ENCODE measurements around the gene ABHD5.

ABHD5 gene

GRCh38 chr3:43686333-43686699 is 4.4 kb upstream of the ABHD5 start:
- no peak for DNase-seq

DNA sequence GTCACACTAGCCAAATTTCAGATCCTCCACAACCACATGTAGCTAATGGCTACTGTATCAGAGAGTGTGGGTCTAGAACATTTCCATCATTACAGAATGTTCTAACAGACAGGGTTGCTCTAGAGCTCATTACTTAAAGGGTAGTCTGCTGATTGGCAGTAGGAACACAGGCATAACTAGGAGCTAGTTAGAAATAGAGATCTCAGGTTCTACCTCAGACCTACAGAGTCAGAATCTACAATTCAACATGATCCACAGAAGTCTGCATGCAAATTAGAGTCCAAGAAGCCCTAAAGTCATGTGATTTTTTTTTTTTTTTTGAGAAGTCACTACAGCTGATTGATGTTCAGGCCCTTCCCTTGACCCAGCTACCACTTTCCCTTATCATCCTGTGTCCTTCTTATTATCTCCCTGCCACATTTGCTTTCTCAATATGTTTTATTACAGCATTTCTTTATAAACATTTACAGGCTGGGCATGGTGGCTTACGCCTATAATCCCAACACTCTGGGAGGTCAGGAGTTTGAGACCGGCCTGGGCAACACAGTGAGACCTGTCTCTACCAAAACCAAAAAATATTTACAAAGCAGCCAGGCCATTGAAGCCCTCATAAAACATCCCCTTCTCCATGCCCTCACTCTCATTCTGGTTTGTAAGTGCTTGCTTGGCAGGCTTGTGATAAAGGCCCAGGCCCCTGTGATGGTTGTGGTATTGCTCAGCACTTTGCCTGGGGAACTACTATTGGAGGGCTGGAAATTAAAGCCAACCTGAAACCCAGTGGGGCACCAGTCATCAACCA is 3.8 kb upstream of the ABHD5 start:
- no peak for DNase-seq

- DNase-seq, result no peak
These were observed 3.3 kb upstream of the ABHD5 start for GRCh38 chr3:43687499-43687811.

- no peak for DNase-seq
These were observed 2.5 kb upstream of the ABHD5 start for GRCh38 chr3:43688245-43688650.

DNA sequence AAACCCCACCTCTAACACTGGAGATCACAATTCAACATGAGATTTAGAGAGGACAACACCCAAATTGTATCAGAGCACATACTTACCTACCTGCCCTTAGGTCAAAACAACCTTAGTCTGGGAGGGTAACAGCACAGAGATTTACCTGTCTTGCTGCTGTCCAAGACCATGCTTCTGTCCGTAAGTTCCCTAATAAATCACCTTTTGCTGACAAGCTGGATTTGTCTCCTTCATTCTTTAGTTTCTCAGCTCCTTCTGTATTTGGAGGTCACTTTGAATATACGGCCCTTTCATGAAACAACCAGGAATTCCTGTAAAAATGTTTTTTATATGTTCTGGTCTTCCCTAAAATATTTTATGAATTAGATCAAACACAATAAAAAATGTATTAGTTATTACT is 1.6 kb upstream of the ABHD5 start:
- DNase-seq, result no peak

DNA sequence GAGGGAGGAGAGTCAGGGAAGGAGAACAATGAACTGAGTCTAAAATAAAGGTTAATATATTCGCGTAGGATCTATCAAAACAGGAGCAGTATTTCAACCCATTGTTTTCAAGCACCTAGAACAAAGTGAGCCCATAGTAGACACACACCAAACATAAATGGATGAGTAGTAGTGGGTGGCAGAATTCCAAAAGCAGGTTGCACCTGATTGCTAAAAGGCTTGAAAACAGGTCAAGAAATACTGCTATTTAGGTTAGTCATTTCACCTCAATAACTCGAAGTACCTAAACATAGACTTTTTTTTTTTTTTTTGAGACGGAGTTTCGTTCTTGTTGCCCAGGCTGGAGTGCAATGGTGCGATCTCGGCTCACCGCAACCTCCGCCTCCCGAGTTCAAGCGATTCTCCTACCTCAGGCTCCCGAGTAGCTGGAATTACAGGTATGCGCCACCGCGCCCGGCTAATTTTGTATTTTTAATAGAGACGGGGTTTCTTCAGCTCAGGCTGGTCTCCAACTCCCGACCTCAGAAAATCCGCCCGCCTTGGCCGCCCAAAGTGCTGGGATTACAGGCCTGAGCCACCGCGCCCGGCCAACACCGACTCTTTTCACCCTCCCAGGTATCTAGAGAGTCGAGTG is 855 bp upstream of the ABHD5 start:
- DNase-seq, result no peak

GRCh38 chr3:43691120-43691995 is 620 bp downstream of the ABHD5 start:
- DNase-seq, result peak in 1 of 2 experiments; percentile 11

DNA sequence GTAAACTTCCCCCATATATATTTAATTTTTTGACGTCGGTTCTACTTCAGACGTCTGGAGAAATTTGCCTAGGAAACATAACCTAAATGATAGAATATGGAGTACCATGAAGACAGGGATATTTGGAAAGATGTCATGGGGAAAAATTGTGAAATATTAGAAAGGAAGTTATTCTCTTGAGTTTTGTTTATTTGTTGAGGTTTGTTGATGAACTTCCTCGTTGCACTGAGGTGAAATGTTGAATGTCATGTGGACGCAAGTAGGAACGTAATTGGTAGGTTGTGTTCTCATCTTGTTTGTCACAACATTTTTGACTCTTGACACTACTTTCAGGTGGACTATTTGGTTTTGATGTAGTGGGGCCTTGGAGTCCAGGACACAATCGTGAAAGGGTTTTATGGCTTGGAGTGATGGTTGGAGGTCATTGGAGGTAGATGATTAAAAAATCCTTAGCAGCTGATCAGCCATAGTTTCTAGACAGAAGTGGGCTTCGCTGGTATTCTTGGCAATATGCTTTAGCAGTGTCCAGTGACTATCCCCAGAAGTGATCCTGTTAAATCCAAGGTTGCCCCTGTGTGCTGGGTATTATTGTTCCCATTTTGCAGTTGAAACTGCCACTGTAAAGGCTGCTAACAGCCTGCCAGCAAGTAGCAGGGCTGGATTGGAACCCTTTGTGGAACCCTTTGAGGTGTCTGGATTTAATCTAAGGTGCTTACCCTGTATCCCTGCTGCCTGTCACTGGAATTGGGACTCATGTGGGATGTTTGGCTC is 1.5 kb downstream of the ABHD5 start:
- no peak for DNase-seq

DNA sequence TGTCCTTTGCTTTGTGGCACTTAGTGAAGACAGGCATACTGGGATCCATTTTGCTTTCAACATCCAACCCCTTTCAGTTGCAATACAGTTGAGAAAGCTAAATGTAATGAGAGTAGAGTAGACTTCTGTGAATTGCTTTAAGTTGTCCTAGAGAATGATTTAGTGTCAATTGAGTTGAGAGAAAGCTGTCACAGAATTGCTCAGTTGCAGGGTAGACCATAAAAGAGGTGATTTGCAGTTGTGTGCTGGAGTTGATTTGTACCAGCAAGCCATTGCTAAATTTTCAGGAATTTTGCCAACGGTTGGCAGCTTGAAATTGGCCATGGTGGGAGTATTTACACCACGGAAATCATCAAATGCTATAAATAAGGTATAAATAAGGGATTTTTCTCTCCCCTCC is 2.2 kb downstream of the ABHD5 start:
- peak in 1 of 2 experiments; percentile 18 for DNase-seq

GRCh38 chr3:43693594-43693993 is 2.9 kb downstream of the ABHD5 start:
- DNase-seq, result no peak

GRCh38 chr3:43695443-43695842 is 4.7 kb downstream of the ABHD5 start:
- DNase-seq, result no peak

GRCh38 chr3:43695863-43696262 is 5.1 kb downstream of the ABHD5 start:
- DNase-seq, result no peak

- no peak for DNase-seq
These were observed 5.7 kb downstream of the ABHD5 start for GRCh38 chr3:43696441-43696840.

DNA sequence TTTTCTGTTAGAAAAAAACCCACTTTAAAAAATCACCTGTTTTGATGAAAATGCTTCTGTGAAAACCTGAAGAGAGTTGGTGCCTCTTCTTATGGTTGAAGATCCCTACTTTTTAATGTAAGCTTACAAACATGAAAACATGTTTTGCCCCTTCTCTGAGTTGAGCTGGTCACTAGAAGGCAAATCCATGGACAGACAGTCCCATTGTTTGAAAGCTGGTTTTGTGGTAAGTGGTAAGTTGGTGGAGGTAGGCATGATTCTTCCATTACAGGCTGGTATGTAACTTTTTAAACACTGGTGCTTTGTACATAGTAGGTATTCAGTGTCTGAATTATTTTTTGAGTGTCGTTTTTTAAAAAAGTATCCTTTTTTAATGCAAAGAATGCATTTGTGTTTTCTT is 6.1 kb downstream of the ABHD5 start:
- DNase-seq, result no peak

GRCh38 chr3:43699864-43700263 is 9.1 kb downstream of the ABHD5 start:
- DNase-seq, result no peak

- peak in 1 of 2 experiments; percentile 3 for DNase-seq
These were observed 14.0 kb downstream of the ABHD5 start for GRCh38 chr3:43704697-43705096.

GRCh38 chr3:43706342-43706741 is 15.6 kb downstream of the ABHD5 start:
- no peak for DNase-seq

DNA sequence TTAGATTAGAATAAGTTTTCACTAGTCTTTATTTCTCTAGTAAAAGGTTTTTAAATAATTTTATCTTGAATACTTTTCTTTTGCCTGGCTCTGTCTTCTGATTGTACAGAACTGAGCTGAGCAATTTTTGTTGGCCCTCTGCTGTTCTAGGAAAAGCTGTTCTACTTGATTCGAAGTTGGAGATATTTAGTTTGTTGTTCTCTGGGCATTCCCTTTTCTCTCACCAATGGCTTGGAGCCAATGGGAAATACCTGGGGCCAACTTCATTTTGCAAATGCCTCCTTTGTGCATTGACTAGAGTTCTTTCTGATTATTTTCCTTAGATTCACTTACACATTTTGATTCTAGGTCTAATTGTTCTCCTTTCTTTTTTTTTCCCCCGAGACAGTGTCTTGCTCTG is 16.5 kb downstream of the ABHD5 start:
- DNase-seq, result no peak

- no peak for DNase-seq
These were observed 17.3 kb downstream of the ABHD5 start for GRCh38 chr3:43707998-43708397.

- no peak for DNase-seq
These were observed 18.3 kb downstream of the ABHD5 start for GRCh38 chr3:43709022-43709421.

DNA sequence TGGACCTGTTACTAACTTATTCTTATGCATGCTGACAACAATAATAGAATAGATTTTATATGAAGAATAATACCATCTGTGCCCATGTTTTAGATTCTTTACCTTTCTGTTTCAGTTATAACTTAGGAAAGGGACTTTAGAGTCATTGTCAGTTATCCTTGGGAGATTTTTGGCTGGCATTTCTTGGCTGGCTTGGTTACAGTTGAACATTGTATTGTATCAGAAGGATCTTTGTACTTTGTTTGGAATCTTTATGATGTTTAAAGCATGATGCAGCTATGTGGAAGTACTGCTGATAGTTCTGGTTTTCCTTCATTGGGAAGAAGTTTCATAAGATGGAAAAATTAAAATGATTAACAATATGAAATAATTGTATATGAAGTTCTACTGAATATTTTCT is 19.9 kb downstream of the ABHD5 start:
- DNase-seq, result no peak

DNA sequence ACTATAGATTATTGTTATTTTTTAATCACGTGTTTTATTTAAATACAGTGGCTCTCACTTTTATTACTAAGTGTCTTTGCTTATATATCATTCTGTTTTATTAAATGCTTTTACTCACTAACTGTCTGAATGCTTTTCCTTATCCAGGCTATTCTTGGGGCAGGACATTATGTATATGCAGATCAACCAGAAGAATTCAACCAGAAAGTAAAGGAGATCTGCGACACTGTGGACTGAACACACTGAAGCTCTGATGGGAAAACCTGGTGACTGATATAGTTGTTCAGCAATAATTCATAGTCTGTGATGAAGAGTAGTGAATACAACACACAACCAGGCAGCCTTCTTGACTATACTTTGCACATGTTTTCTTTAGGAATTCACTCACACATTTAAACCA is 27.6 kb downstream of the ABHD5 start:
- no peak for DNase-seq

GRCh38 chr3:43723121-43723734 is 32.5 kb downstream of the ABHD5 start:
- no peak for DNase-seq

All from NCI-H446 (cell line).